Activated CD8-positive, alpha-beta T cell treated with anti-CD3 and anti-CD28 coated beads for 36 hours (primary cell): Measurements from ENCODE around the gene MTX3. TPM values are rescaled to one million over a fixed set of nuclear protein-coding genes. Genes with fewer than 3 reads are reported as not detected.

ENCODE experiments used
- ATAC-seq: fragments of 200-7000 bp; cut with Tn5 transposase; one replicate; pipeline ENCODE4 v1.10.0; 2021; ENCODE audit warnings: mild to moderate bottlenecking, moderate library complexity
- CTCF ChIA-PET: fragments of 350-600 bp; sonication (Branson Sonifier 250); formaldehyde crosslinking; loops from one replicate; lab custom pipeline; 2021; ENCODE audit warnings: antibody characterized with exemption; lab: Charles Lee
- POLR2A ChIA-PET: fragments of 350-600 bp; sonication (Branson Sonifier 250); formaldehyde crosslinking; loops from one replicate; lab custom pipeline; 2021; ENCODE audit warnings: antibody characterized with exemption; lab: Charles Lee
- DNase-seq: peaks from one replicate; pipeline ENCODE4 v3.0.0-alpha.2; 2020
- H3K27ac Mint-ChIP-seq: one replicate; pipeline ENCODE4 v1.8.0; 2021; ENCODE audit warnings: mild to moderate bottlenecking, mixed read lengths
- H3K27me3 Mint-ChIP-seq: one replicate; pipeline ENCODE4 v1.8.0; 2021; ENCODE audit warnings: mixed read lengths
- H3K36me3 Mint-ChIP-seq: one replicate; pipeline ENCODE4 v1.8.0; 2021; ENCODE audit warnings: low read depth, mixed read lengths
- H3K4me1 Mint-ChIP-seq: one replicate; pipeline ENCODE4 v1.8.0; 2021; ENCODE audit warnings: low read depth, mixed read lengths
- H3K4me3 Mint-ChIP-seq: one replicate; pipeline ENCODE4 v1.8.0; 2021; ENCODE audit warnings: mild to moderate bottlenecking, moderate library complexity, mixed read lengths
- H3K9me3 Mint-ChIP-seq: one replicate; pipeline ENCODE4 v1.8.0; 2021; ENCODE audit warnings: mixed read lengths
- intact Hi-C: fragments of 100-400 bp; cut with micrococcal nuclease; formaldehyde crosslinking; loops from one replicate; pipeline ENCODE4 v1.10.0; 2022
- total RNA-seq, 2 experiments: library from RNA; stranded (reverse); gene quantifications; one replicate each; pipeline ENCODE4 v1.2.3, GENCODE V29; 2021
- TF ChIP-seq, protein P1 (sequence below): fragments of 200-600 bp; IDR thresholded peaks from one replicate; pipeline ENCODE4 v1.8.0; 2022; ENCODE audit warnings: antibody characterized with exemption, mild to moderate bottlenecking

The MTX3 gene
- total RNA-seq, 2 experiments from 2014 or later = 18.1 to 18.5 TPM

DNA sequence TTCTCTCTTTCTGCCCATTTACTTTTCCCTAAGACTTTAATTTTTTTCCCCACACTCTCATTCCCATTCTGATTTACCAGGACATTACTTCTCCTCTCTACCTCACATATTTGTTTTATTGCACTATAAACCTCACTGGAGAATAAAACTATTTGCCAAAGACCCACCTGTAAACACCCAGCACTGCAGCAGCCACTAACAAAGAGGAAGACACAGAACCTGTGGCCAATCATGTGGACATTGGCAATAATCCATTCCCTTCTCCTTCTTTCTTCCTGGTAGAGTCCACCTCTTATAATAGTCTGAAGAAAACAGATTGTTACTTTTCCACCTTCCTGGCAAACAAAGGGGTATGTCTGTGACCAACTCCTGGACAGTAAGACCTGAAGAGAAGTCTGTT is 35.8 kb upstream of the MTX3 start:
- POLR2A ChIA-PET = interaction anchor here (0.8 kb wide), 1 partner anchor 57 kb away, joined by 3 read pairs; no protein-coding TSS in a partner anchor
- H3K9me3 Mint-ChIP-seq = no peaks in the 10 kb centered on the region
- H3K36me3 Mint-ChIP-seq = no peaks in the 10 kb centered on the region
- DNase-seq (no peak), ATAC-seq (no peak)
- TF ChIP-seq, protein P1, sequence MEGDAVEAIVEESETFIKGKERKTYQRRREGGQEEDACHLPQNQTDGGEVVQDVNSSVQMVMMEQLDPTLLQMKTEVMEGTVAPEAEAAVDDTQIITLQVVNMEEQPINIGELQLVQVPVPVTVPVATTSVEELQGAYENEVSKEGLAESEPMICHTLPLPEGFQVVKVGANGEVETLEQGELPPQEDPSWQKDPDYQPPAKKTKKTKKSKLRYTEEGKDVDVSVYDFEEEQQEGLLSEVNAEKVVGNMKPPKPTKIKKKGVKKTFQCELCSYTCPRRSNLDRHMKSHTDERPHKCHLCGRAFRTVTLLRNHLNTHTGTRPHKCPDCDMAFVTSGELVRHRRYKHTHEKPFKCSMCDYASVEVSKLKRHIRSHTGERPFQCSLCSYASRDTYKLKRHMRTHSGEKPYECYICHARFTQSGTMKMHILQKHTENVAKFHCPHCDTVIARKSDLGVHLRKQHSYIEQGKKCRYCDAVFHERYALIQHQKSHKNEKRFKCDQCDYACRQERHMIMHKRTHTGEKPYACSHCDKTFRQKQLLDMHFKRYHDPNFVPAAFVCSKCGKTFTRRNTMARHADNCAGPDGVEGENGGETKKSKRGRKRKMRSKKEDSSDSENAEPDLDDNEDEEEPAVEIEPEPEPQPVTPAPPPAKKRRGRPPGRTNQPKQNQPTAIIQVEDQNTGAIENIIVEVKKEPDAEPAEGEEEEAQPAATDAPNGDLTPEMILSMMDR = no peak
- CTCF ChIA-PET = no interaction called here
- peaks cover 2% of the 10 kb centered on the region for H3K27me3 Mint-ChIP-seq
- intact Hi-C loops = no loop called here
- H3K4me1 Mint-ChIP-seq = peaks cover 2% of the 10 kb centered on the region
- no peak overlapping the region for H3K27ac Mint-ChIP-seq
- H3K4me3 Mint-ChIP-seq = no peak overlapping the region

DNA sequence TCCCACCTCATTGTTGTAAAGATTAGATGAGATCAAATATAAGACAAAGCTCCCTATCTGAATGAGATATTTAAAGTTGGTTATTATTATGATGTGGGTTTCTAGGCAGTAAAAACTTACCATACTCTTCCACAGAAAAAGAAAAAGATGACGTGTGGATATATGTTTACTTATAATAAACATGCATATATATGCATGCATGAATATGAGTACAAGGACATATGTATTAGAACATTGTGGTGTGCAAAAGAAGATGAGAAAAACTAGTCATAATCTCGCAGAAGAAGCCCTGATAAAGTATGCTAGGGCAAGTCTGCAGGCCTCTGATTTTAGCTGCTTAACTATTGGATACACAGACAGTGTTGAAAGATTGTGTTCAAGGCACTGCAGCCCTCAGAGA is 34.0 kb upstream of the MTX3 start:
- no peaks in the 10 kb centered on the region for H3K9me3 Mint-ChIP-seq
- TF ChIP-seq, protein P1 = no peak
- H3K36me3 Mint-ChIP-seq = no peaks in the 10 kb centered on the region
- intact Hi-C loops = no loop called here
- H3K27me3 Mint-ChIP-seq = no peaks in the 10 kb centered on the region
- ChIA-PET CTCF (interaction anchor here (1.3 kb wide), 1 partner anchor 58 kb away, joined by 5 read pairs; no protein-coding TSS in a partner anchor), POLR2A (no interaction called here)
- H3K4me1 Mint-ChIP-seq = peaks cover 2% of the 10 kb centered on the region
- no peak for ATAC-seq
- H3K4me3 Mint-ChIP-seq = no peak overlapping the region
- H3K27ac Mint-ChIP-seq = no peak overlapping the region
- DNase-seq = no peak

DNA sequence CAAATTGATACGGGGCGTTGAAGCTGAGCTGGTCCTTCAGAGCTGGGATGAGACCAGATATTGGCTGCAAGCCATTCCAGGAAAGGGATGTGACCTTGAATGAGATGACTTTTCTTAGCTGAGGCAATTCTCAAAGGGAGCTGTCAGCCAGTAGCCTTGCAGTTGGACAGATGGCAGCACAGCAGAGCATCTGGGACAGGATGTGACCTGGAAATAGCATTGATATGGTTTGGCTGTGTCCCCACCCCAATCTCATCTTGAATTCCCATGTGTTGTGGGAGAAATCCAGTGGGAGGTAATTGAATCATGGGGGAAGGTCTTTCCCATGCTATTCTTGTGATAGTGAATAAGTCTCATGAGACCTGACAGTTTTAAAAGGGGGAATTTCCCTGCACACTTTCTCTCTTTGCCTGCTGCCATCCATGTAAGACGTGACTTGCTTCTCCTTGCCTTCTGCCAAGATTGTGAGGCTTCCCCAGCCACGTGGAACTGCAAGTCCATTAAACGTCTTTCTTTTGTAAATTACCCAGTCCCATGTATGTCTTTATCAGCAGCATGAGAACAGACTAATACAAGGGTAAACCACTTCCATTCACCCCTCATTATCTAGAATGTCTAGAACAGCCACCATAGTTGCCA is 19.8 kb upstream of the MTX3 start:
- TF ChIP-seq, protein P1 = no peak
- peaks cover 8% of the 10 kb centered on the region for H3K36me3 Mint-ChIP-seq
- POLR2A ChIA-PET = no interaction called here
- peaks cover under 1% of the 10 kb centered on the region for H3K4me1 Mint-ChIP-seq
- H3K4me3 Mint-ChIP-seq = no peak overlapping the region
- intact Hi-C loops = no loop called here
- ATAC-seq = no peak
- DNase-seq = no peak
- no peak overlapping the region for H3K27ac Mint-ChIP-seq
- H3K9me3 Mint-ChIP-seq = no peaks in the 10 kb centered on the region
- CTCF ChIA-PET = no interaction called here
- H3K27me3 Mint-ChIP-seq = no peaks in the 10 kb centered on the region

DNA sequence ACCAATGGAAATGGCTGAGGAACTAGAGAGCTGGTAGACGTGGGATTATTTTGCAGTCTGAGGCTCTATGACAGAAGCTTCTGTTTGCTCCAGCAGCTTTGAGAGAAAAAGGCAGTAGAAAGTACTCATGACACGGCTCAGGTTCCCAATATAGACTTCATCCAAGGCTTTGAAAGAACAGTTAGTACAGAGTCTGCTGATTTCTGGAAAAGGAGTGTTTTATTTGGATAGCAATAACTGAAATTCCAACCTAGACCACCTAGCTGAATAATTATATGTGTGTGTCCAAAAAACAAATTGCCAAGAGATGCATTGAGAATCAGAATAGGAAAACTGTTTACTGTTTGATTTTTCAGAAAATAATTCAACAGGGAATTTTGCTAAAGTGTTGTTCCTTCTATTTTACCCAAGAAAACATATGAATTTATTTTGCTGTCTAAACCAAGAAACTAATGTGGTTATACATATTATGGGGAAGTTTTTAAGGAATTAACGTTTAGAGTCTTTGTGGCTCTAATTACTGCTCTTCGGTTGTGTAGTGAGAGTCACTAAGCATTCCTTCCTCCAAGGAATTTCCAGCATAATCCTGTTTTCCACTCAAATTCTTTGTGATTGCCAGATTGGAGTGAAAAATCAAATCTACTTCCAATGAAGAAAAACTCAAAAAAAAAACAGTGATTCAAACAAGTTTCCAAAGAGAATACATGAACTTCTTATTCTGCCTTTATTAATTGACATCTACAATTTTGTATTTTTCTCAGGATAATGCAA is 18.1 kb upstream of the MTX3 start:
- no peak overlapping the region for H3K27ac Mint-ChIP-seq
- H3K27me3 Mint-ChIP-seq = no peaks in the 10 kb centered on the region
- H3K36me3 Mint-ChIP-seq = peaks cover 8% of the 10 kb centered on the region
- H3K9me3 Mint-ChIP-seq = no peaks in the 10 kb centered on the region
- TF ChIP-seq, protein P1 = no peak
- intact Hi-C loops = no loop called here
- H3K4me1 Mint-ChIP-seq = no peaks in the 10 kb centered on the region
- POLR2A ChIA-PET = no interaction called here
- CTCF ChIA-PET = interaction anchor here (1.7 to 1.9 kb wide), 2 partner anchors 12 to 75 kb away, joined by 3 to 4 read pairs; no protein-coding TSS in a partner anchor
- H3K4me3 Mint-ChIP-seq = no peak overlapping the region
- ATAC-seq (no peak), DNase-seq (no peak)

DNA sequence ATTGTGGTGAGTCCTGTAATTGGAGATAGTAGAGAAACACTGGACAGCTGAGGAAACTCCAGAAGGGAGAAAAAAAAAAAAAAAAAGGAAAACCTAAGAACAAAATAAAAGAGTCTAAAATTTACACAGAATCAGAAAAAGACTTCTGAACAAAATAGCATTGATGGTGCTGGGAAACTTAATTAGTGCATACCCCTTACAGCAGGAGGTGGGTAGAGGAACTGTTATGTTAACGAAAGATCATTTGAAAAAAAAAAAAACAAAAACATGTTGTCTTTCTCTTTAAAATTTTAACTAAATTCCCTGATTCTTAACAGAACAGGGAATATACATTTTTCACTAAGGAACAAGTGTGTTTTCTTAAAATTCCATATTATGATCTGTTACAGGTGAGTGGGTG is 11.6 kb upstream of the MTX3 start:
- H3K27me3 Mint-ChIP-seq = no peaks in the 10 kb centered on the region
- no peak overlapping the region for H3K4me3 Mint-ChIP-seq
- ATAC-seq = no peak
- no peaks in the 10 kb centered on the region for H3K9me3 Mint-ChIP-seq
- no peak overlapping the region for H3K27ac Mint-ChIP-seq
- ChIA-PET CTCF (interaction anchor here (1.5 kb wide), 1 partner anchor 81 kb away, joined by 3 read pairs; no protein-coding TSS in a partner anchor), POLR2A (no interaction called here)
- TF ChIP-seq, protein P1 = no peak
- intact Hi-C loops = no loop called here
- DNase-seq = no peak
- H3K4me1 Mint-ChIP-seq = peaks cover 9% of the 10 kb centered on the region
- peaks cover 9% of the 10 kb centered on the region for H3K36me3 Mint-ChIP-seq
